Neural cell (in vitro differentiated cells): ENCODE results near the gene CENPP.

ENCODE experiments used
- POLR2AphosphoS5 ChIP-seq: IDR thresholded peaks from 2 replicates; pipeline ENCODE4 v1.6.1; 2012
- TF ChIP-seq, protein P1 (sequence below): fragments of 450-650 bp; IDR thresholded peaks from 2 replicates; pipeline ENCODE4 v1.5.1; 2014; ENCODE audit warnings: antibody characterized with exemption, mild to moderate bottlenecking, moderate library complexity; ENCODE audit not compliant: poor library complexity, severe bottlenecking

DNA sequence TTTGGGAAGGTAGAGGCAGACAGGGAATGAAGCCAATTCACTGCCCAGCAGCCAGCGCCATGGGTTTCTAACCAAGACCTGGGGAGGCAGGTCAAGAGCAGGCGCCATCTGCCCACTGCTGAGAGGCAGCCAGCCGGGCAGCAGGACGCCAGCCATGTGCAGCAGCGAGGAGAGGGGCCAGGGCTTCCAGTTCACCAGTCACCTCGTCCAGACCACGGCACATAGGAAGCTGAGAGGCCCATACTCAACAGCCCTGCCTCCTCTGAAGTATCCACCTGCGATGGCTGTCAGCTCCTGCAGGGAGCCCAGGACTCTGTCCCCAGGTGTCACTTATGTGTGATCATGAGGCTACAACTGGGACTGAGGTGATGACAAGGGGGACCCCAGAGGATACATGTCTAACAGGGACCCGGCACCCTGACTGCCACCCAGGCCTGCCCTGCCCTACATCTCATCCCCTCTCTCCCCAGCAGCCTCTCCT, 314.1 kb downstream of the CENPP start:
- TF ChIP-seq POLR2AphosphoS5, result no peak
- TF ChIP-seq, protein P1, sequence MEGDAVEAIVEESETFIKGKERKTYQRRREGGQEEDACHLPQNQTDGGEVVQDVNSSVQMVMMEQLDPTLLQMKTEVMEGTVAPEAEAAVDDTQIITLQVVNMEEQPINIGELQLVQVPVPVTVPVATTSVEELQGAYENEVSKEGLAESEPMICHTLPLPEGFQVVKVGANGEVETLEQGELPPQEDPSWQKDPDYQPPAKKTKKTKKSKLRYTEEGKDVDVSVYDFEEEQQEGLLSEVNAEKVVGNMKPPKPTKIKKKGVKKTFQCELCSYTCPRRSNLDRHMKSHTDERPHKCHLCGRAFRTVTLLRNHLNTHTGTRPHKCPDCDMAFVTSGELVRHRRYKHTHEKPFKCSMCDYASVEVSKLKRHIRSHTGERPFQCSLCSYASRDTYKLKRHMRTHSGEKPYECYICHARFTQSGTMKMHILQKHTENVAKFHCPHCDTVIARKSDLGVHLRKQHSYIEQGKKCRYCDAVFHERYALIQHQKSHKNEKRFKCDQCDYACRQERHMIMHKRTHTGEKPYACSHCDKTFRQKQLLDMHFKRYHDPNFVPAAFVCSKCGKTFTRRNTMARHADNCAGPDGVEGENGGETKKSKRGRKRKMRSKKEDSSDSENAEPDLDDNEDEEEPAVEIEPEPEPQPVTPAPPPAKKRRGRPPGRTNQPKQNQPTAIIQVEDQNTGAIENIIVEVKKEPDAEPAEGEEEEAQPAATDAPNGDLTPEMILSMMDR, result no peak
